ENCODE measurements around the gene ZNF608. TPM values are rescaled to one million over a fixed set of nuclear protein-coding genes. Genes with fewer than 3 reads are reported as not detected.
A peak's percentile ranks its signal among the peaks of the same experiment; 100 is the strongest.

The ZNF608 gene
- total RNA-seq, 2 experiments from 2014 or later, result 22.6 to 58.8 TPM

DNA sequence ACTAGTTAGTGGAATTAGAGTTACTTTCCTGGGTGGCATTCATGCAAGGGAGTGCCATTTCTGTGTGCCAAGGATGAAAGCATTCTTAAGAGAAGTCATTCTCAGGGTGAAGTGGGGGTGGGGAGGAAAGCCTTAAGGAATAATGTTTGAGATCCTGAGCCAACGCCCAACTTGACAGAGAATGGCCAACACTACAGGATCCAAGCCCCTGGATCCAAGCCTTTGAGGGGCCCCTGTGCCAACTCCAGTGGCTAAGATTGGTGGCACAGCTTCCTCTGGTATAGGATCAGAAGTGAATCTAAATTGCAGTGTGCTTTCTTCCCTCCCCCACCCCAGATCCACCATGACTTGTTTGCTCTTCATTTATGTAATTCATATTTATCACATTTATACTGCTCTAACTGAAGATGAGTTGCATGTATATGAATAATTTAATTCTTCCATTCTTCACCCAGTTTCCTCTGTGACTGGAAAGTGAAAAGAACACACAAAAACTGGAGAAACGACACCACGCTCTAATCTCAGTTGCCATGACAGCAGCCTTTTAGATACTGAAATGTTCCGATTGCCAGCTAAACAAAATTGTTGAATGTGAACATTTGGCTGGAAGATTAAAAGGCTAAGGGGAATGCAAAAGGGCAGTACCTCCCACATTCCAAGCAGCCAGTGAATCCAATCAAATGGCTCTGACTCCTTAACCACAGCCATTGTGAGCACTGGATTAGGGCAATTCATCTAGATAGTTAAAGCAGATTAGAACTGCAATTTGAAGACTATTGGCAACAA is 4.5 kb downstream of the ZNF608 start:
- no peak for TF ChIP-seq EZH2phosphoT487 (IDR thresholded peaks at IDR 0.05; ENCODE audit: borderline replicate concordance, low read depth, low read length)
- intact Hi-C loops (cut with micrococcal nuclease; ENCODE audit: unreplicated experiment), result loop anchor here (1.0 to 10.0 kb wide), 6 partner anchors 36 to 1863 kb away; partner anchors contain the start of gene PHAX
- BruUV-seq (replicated peaks), result no TSS peak
- POLR2A ChIA-PET, result interaction anchor here (0.5 to 9.7 kb wide), 10 partner anchors 9 to 459 kb away, joined by 3 to 132 read pairs (median 10); no protein-coding TSS in a partner anchor
- H2AFZ ChIP-seq (ENCODE audit: low read length), result peak overlapping the region; percentile 29; the same call in 1 of the 2 replicates
- H4K20me1 ChIP-seq (ENCODE audit: insufficient read depth, low read length), result no peaks in the 10 kb centered on the region
- CTCF ChIA-PET (ENCODE audit: unreplicated experiment), result no interaction called here
- peak overlapping the region; percentile 85 for H3K4me3 ChIP-seq (ENCODE audit: low read depth, low read length, poor library complexity, severe bottlenecking)
- H3K9me2 ChIP-seq (ENCODE audit: insufficient read depth, low read length), result no peaks in the 10 kb centered on the region
- peaks cover 97% of the 10 kb centered on the region for H3K79me2 ChIP-seq (ENCODE audit: insufficient read depth, low read depth, low read length)
- peak overlapping the region; percentile 94 for H3K4me2 ChIP-seq (ENCODE audit: low read length)
- peaks cover 52% of the 10 kb centered on the region for H3K4me1 ChIP-seq (ENCODE audit: insufficient read depth, low read length, poor library complexity, severe bottlenecking)
- DNase-seq (ENCODE audit: low spot score), result peak; percentile 44
- H3K36me3 ChIP-seq (ENCODE audit: insufficient read depth, low read length), result no peaks in the 10 kb centered on the region
- H3K9me3 ChIP-seq (ENCODE audit: low read length), result no peaks in the 10 kb centered on the region
- peak overlapping the region; percentile 97 for H3K27ac ChIP-seq (ENCODE audit: low read depth, low read length, poor library complexity, severe bottlenecking)

DNA sequence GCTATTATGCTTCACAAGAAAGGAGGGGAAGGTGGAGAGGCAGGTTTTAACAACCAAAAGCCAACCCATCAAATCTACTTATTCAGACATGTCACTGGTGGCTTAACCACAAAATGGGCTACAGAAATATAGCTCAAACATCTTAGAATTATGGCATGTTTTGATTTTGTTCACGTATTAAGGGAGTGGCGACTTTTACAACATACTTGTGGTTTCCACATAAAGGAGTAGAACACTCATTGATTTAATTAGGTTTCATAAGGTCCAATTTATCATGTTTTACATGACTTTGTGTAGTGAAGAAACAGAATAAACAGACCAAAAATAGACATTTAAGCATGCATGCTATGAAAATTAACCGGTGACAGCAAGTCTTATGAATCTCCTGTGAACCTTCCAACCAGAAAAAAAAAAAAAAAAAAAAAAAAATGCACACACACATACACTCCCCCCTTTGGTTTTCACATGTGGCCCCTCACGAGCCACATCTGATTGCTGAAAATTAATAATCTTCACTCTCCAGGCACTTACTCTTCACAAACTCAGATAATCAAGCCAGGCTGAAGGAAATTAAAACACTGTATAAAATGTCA is 5.4 kb downstream of the ZNF608 start:
- no peaks in the 10 kb centered on the region for H3K36me3 ChIP-seq (ENCODE audit: insufficient read depth, low read length)
- TSS peak; percentile 1 for BruUV-seq (replicated peaks)
- TF ChIP-seq, protein P1, sequence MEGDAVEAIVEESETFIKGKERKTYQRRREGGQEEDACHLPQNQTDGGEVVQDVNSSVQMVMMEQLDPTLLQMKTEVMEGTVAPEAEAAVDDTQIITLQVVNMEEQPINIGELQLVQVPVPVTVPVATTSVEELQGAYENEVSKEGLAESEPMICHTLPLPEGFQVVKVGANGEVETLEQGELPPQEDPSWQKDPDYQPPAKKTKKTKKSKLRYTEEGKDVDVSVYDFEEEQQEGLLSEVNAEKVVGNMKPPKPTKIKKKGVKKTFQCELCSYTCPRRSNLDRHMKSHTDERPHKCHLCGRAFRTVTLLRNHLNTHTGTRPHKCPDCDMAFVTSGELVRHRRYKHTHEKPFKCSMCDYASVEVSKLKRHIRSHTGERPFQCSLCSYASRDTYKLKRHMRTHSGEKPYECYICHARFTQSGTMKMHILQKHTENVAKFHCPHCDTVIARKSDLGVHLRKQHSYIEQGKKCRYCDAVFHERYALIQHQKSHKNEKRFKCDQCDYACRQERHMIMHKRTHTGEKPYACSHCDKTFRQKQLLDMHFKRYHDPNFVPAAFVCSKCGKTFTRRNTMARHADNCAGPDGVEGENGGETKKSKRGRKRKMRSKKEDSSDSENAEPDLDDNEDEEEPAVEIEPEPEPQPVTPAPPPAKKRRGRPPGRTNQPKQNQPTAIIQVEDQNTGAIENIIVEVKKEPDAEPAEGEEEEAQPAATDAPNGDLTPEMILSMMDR (conservative IDR thresholded peaks at IDR 0.05; ENCODE audit: low read length), result no peak
- no peak for TF ChIP-seq EZH2phosphoT487 (IDR thresholded peaks at IDR 0.05; ENCODE audit: borderline replicate concordance, low read depth, low read length)
- H3K4me2 ChIP-seq (ENCODE audit: low read length), result peak overlapping the region; percentile 94
- intact Hi-C loops (cut with micrococcal nuclease; ENCODE audit: unreplicated experiment), result loop anchor here (1.0 to 10.0 kb wide), 6 partner anchors 35 to 1864 kb away; partner anchors contain the start of gene PHAX
- H3K79me2 ChIP-seq (ENCODE audit: insufficient read depth, low read depth, low read length), result peaks cover 100% of the 10 kb centered on the region
- DNase-seq (ENCODE audit: low spot score), result peak; percentile 59
- ChIA-PET POLR2A (interaction anchor here (0.6 to 9.7 kb wide), 16 partner anchors 8 to 706 kb away, joined by 3 to 132 read pairs (median 5); no protein-coding TSS in a partner anchor), CTCF (ENCODE audit: unreplicated experiment) (interaction anchor here (0.6 kb wide), 1 partner anchor 270 kb away, joined by 4 read pairs; no protein-coding TSS in a partner anchor)
- H3K9me2 ChIP-seq (ENCODE audit: insufficient read depth, low read length), result no peaks in the 10 kb centered on the region
- H3K9me3 ChIP-seq (ENCODE audit: low read length), result no peaks in the 10 kb centered on the region
- peak overlapping the region; percentile 97 for H3K27ac ChIP-seq (ENCODE audit: low read depth, low read length, poor library complexity, severe bottlenecking)
- peak overlapping the region; percentile 29; the same call in 1 of the 2 replicates for H2AFZ ChIP-seq (ENCODE audit: low read length)
- peak overlapping the region; percentile 85 for H3K4me3 ChIP-seq (ENCODE audit: low read depth, low read length, poor library complexity, severe bottlenecking)
- H4K20me1 ChIP-seq (ENCODE audit: insufficient read depth, low read length), result no peaks in the 10 kb centered on the region
- H3K4me1 ChIP-seq (ENCODE audit: insufficient read depth, low read length, poor library complexity, severe bottlenecking), result peaks cover 60% of the 10 kb centered on the region

DNA sequence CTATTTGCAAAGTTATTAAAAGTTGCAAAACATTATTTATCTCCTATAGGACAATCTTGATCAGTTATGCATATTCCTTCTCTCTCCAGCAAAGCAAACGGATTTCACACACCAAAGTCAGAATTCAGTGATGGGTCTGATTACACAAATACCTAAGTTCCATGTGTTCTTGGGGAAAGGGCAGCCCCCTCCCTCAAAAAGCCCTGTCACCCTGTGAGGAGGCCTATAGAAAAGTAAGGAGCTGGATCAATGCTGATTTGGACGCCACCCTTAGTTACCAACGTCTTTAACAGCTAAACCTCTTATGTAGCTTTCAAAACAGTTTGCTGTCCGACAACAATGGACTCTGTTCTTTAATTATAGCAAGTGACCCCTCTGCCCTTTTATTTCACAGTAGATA is 6.4 kb downstream of the ZNF608 start:
- H3K27ac ChIP-seq (ENCODE audit: low read depth, low read length, poor library complexity, severe bottlenecking), result peak overlapping the region; percentile 97
- intact Hi-C loops (cut with micrococcal nuclease; ENCODE audit: unreplicated experiment), result loop anchor here (5.0 to 10.0 kb wide), 5 partner anchors 288 to 1865 kb away; partner anchors contain the start of gene PHAX
- peaks cover 100% of the 10 kb centered on the region for H3K79me2 ChIP-seq (ENCODE audit: insufficient read depth, low read depth, low read length)
- no peak for DNase-seq (ENCODE audit: low spot score)
- H3K9me2 ChIP-seq (ENCODE audit: insufficient read depth, low read length), result no peaks in the 10 kb centered on the region
- H3K36me3 ChIP-seq (ENCODE audit: insufficient read depth, low read length), result no peaks in the 10 kb centered on the region
- no TSS peak for BruUV-seq (replicated peaks)
- TF ChIP-seq, protein P1 (conservative IDR thresholded peaks at IDR 0.05; ENCODE audit: low read length), result no peak
- no peak for TF ChIP-seq EZH2phosphoT487 (IDR thresholded peaks at IDR 0.05; ENCODE audit: borderline replicate concordance, low read depth, low read length)
- H3K9me3 ChIP-seq (ENCODE audit: low read length), result no peaks in the 10 kb centered on the region
- peak overlapping the region; percentile 9; the same call in 1 of the 2 replicates for H2AFZ ChIP-seq (ENCODE audit: low read length)
- no peaks in the 10 kb centered on the region for H4K20me1 ChIP-seq (ENCODE audit: insufficient read depth, low read length)
- H3K4me2 ChIP-seq (ENCODE audit: low read length), result peak overlapping the region; percentile 94
- POLR2A ChIA-PET, result interaction anchor here (0.6 to 9.7 kb wide), 11 partner anchors 9 to 705 kb away, joined by 3 to 132 read pairs (median 7); no protein-coding TSS in a partner anchor
- CTCF ChIA-PET (ENCODE audit: unreplicated experiment), result no interaction called here
- H3K4me3 ChIP-seq (ENCODE audit: low read depth, low read length, poor library complexity, severe bottlenecking), result peak overlapping the region; percentile 85
- H3K4me1 ChIP-seq (ENCODE audit: insufficient read depth, low read length, poor library complexity, severe bottlenecking), result peaks cover 68% of the 10 kb centered on the region
